ENCODE data around the gene PDE9A.

Gene PDE9A

DNA sequence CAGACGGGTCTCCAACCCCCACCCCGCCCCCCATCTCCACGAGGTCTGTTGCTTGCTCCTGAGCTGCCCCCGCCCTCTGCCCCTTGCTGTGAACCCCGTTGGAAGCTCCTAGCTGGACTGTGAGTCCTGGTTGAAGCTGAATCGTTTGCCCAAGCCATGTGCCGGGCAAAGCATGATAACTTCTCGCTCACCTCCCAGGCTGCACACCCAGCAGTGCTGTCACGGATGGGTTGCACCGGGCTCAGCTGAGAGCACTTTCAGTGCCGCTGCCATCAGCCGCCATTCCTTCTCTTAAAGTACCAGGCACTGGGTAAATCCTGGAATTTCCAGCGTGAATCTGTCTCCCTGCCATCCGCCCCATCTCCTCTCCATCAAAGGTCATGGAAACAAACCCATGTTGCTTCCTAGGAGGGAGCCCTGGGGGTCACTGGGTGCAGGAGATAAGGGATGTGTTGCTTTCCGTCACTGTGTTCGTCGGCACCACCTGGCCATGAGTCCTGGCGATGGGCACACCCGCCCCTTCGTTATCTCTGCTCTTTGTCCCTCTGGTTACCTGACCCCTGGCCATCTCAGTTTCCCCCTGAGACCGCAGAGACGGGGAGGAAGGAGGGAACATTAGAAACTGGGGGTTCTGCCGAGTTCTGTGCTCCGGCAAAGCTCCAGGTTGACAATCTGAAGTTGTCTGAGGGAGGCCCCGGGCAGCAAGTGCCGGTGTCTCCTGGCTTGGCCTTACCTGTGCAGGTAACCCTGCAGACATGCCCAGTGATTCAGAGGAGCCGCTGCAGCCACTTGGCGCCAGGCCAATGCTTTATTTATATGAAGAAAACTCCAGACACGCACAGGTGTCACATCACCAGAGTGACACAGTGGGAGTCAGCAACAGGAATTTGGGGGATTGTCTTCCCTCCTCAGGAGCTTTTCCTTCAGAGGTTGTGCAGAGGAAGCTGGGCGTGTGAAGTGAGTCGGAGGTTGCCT is 2.7 kb downstream of the PDE9A start:
- no peak for DNase-seq (ENCODE audit: low read depth in 2 of 2, low spot score in 1 of 2)

DNA sequence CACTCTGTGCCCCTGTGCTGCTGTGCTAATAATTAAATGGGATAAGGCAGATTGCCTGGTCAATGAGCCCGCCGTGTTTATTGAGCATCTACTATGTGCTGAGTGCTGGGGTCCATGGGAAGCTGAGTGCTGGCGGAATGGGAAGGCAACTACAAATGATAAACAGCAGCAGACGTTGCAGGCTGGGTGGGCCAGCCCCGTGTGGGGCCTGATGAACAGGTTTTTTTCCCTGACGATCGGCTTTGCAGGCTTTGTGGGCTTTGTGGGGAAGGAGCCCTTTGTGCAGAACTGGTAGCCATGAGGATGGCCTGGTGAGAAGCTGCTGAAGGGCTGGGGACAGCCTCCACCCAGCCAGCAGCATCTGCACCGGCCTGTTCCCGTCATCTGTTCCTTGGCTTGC is 3.5 kb downstream of the PDE9A start:
- DNase-seq (ENCODE audit: low read depth in 2 of 2, low spot score in 1 of 2) = no peak

DNA sequence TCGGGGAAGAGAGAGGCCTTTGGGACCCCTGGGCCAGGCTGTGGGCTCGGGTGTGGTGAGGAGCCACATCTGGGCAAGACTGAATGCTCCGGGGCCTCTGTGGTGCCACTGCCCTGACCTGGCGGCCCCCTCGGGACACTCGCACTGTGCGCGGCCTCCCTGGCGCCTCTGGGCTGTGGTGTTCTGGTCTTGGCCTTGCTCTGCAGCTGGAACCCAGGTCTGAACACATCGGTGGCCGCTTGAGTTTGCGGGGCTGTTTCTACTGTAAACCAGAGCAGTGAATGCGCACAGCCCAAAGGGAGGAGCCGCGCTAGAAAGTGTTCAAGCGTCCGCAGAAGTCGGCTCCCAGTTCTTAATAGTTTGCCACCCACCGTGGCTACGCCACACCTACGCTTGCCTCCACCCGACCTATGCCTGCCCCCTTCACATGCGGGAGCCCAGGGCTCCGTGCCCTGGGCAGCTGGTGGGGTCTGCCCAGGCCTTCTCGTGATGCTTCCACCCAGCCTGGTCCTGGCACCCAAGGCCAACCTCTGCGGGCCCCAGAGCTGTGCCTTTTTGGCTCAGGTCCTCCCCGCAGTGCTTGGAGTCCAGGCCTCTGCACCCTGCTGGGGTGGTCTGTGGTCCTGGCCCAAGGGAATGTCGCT is 4.4 kb downstream of the PDE9A start:
- DNase-seq (ENCODE audit: low read depth in 2 of 2, low spot score in 1 of 2) = no peak

DNA sequence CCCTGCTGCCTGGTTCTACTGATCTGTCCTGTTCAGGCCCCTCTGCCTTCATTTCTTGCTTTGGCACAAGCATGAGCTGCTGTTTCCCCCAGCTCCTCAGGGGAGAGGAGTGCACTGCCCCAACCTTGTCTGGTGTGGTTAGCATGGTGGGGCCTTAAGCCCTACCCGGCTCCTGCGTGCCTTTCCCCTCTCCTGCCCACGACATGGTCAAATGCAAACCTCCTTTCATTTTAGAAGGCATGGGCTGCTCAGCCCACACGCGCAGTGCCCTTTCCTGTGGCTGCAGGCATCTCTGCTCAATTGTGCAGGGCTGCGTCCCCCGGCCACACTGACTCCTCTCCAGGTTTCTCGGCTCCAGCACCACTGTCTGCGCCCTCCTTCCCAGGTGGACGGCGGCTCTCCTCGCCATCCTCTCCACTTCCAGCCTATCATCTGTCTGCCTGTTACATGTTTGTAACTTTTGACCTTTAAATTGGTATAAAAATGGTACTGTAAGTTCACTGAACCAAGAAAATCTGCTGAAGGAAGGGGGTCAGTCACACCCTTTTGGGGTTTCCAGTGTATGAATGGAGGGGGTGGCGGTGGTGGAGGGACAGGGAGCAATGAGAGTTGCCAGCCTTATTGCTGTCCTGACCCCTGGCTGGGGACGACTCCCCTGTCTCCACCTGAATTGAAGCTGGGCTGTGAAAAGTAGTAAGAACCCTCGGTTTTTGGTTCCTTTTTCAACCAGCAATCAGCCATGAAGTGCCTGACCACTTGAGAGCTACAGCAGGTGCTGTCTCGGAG is 5.1 kb downstream of the PDE9A start:
- no peak for DNase-seq (ENCODE audit: low read depth in 2 of 2, low spot score in 1 of 2)

DNA sequence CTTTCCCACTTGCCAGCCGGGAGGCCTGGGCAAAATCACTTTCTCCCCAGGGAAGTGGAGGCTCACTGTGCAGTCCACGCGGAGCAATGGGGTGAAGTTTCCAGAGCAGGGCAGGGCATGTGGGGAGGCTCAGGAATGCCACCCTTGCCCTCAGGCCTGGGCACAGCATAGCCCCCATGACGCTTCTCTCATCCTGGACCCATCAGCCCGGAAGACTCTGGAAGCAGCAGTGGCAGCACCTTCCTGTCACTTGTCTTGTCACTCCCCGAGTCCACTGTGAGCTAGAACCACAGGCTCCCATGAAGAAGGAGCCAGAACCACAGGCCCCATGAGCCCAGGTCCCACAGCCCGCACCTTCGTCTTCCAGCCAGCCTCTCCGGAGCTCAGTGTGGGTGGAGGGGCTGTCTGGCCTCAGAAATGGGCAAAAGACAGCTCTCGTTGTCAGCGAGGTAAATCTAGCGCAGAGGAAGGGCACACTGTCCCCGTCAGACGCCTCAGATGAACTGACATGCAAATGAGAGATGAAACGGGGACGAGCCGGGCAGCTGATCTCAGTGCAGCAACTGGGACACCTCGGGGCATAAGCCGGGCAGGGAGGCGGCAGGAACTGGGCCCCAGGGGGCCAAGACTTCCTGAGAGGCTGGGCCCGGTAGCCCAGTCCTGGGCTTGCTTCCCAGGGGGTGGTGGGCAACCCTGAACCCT is 6.1 kb downstream of the PDE9A start:
- no peak for DNase-seq (ENCODE audit: low read depth in 2 of 2, low spot score in 1 of 2)

DNA sequence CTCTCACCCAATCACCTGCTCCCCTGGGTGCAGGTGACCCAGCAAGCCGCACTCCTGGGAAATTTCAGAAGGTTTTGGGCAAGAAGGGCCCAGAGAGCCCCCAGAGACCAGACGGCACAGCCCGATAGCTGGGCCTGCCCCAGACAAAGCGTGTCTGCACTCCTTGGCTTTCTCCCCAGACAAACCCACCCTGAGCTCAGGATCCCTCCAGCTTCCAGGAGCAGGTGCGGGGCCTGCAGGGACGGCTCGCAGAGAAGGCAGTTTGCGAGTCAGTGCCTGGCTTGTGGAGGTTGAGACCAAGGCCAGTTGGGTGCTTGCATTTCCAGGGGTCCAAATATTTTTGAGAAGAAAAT is 6.7 kb downstream of the PDE9A start:
- DNase-seq (ENCODE audit: low read depth in 2 of 2, low spot score in 1 of 2) = no peak

DNA sequence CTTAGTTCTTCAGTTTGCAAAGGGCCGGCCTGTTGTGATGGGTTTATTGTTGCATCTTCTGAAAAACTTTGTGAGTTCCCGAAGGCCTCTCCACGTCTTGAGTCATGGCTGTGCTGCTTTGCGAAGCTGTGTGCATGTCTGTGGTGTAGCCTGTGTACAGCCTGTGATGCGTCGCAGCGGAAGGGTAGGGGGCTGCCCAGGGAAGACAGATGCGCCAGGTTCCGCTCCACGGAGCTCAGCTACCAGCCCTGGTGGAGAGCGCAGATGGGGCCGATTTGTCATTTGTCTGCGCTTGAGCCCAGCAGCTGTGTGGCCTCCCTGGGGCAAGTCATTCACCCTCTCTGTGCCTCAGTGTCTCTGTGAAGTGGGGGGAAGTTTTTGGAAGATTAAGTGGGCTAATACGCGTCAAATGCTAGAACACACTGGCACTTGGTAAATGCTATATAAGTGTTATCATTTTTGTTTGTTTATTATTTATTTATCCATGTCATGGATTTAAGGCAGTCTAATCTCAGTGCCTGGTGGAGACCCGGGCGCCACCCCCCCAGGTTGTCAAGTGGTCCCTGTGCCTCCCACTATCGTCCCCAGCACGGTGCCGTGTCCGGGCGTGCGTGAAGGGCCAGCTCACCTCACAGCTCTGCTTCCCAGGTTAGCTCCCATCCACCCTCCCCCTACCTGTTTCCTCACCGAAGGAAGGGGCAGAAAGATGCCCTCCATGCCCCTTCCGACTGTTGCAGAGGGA is 8.4 kb downstream of the PDE9A start:
- DNase-seq (ENCODE audit: low read depth in 2 of 2, low spot score in 1 of 2) = no peak

DNA sequence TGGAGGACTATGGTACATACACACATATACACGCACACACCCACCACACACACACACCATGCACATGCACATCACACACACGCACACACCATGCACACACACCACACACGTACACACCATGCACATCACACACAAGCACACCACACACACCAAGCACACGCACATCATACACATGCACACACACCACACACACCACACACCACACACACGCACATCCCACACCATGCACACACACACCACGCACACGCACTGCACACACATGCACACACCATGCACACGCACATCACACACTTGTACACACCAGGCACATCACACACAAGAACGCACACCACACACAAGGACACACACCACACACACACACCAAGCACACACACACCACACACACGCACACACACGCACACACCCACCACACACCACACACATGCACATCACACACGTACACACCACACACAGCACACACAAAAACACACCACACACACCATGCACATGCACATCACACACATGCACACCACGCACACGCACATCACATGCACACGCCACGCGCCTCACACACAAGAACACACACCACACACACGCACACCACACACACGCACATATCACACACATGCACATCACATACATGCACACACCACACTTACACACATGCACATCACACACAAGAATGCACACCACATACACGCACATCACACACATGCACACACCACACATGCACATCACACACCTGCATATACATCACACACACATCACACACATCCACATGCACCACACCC is 9.2 kb downstream of the PDE9A start:
- no peak for DNase-seq (ENCODE audit: low read depth in 2 of 2, low spot score in 1 of 2)

DNA sequence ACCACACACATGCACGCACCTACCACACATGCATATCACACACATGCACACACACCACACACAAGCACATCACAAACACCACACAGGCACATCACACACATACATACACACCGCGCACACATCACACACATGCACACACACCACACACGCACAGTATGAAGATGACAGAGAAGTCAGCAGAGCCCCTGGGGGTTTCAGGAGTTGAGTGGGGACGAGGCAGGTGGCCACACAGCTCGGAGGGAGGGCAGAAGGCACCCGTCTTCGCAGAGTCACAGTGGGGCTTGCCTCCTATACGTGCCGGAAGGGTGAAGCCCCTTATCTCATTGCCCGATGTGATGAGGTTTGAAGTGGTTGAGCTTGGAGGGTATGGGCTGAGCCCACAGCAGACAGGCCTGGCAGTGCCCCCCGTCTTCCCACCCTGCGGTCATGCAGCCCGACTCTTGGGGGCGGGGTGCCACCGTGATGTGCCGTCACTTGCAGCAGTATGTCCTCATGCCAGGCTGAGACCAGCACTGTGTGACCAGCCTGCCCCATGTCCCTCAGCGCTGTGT is 9.9 kb downstream of the PDE9A start:
- DNase-seq (ENCODE audit: low read depth in 2 of 2, low spot score in 1 of 2) = no peak

DNA sequence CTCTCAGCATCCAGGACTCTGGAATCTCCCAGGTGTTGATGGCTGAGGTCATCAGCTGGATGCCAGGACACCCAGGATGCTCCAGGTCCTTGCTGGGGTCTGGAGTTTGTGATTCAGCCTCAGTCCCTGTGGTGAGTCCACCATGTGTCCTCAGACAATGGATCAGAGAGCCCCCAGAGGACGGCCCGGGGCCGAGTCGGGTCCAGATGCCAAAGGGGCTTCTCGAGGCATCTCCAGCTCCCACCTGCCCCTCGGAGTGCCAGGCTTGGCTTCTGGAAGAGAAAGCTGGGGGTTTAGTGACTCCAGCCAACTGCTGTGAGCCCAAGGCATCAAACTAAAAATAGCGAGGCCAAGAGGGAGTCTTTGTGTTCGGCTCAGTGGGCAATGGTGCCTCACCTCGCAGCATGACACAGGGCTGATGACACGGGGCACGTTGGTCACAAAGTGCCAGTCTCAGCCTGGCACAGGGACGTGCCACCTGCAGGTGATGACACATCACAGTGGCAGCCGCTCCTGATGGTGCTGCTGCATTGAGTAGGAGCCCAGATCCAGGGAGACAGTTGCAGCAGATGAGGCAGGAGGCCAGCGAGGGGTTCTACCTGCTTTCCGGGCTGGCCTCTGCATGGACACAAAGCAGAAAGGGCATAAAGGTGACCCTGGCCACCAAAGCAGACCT is 10.6 kb downstream of the PDE9A start:
- no peak for DNase-seq (ENCODE audit: low read depth in 2 of 2, low spot score in 1 of 2)

DNA sequence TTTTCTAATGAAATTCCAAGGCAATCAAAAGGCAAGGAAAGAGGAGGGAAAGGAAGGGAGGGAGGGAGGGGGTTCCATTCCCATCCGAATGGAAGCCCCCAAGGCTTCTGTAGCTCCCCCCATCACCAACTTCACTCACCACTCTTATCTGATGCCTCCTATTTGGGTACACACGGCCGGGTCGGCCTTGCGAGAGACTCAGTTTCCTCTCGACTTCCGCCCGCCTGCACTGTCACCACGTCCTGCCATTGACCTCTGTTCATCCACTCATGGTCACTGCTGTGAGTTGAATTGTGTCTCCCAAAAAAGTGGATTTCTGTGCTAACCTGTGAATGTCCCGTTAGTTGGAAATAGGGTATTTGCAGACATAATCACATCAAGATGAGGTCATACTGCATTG is 11.2 kb downstream of the PDE9A start:
- no peak for DNase-seq (ENCODE audit: low read depth in 2 of 2, low spot score in 1 of 2)

DNA sequence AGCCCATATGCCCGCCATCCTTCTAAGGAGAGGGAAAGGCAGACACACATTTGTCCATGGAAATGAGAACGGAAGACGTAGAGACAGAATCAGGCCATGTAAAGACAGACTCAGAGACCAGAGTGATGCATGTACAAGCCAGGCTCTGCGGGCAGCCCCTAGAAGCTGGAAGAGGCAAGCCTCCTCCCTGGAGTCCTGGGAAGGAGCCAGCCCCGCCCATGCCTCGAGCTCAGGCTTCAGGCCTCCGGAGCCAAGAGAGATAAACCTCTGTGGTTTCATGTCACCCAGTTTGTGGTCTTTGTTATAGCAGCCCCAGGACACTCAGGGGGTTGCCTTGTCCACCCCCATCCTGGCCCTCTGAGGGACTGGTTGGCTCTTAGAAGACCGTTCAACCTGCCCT is 11.6 kb downstream of the PDE9A start:
- no peak for DNase-seq (ENCODE audit: low read depth in 2 of 2, low spot score in 1 of 2)

DNA sequence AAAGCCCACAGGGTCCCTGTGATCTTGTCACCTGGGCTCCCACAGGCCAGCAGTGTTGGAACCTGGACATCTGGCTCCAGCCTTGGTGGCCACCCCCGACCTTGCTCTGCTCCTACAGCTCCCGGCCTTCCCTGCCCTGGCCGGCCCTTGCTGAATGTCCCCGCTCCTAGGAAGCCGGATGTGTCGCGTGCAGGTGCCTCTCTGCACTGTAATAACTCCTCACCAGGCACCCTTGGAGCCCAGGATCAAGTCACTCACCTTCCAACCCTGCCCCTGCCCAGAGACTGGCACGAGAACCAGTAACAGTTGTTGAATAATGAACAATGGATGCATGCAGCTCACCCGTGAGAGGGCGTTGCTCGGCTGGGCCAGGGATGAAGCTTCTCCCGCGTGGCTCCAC is 12.1 kb downstream of the PDE9A start:
- no peak for DNase-seq (ENCODE audit: low read depth in 2 of 2, low spot score in 1 of 2)

DNA sequence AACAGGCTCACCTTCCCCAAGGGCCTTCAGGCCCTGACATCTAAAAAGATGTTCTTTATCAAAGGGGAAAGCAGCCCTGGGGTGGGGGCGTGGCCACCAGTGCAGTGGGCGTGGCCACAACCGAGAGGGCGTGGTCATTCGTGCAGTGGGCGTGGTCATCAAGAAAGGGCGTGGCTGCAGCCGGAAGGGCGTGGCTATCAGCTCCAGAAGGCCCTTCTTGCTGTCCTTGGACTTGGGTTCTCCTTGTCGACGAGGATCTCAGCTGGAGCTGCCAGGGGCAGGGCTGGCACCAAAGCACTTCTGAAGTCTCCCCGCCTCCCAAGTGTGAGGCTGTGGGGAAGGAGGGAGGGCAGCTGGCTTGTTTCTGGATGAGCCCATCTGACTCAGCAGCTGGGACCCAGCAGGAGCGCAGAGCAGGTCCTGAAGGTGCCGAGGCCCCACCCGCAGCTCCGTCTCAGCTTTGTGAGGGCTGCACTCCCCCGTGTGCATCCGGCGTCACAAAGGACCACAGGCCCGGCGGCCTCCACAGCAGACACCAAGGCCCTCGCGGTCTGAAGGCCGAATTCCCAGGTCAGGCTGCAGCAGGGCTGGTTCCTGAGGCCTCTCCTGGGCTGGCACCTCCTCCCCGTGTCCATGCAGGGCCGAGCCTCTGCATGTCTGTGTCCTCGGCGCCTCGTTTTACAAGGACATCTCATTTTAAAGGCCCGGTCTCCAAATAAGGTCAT is 12.8 kb downstream of the PDE9A start:
- DNase-seq (ENCODE audit: low read depth in 2 of 2, low spot score in 1 of 2) = no peak

DNA sequence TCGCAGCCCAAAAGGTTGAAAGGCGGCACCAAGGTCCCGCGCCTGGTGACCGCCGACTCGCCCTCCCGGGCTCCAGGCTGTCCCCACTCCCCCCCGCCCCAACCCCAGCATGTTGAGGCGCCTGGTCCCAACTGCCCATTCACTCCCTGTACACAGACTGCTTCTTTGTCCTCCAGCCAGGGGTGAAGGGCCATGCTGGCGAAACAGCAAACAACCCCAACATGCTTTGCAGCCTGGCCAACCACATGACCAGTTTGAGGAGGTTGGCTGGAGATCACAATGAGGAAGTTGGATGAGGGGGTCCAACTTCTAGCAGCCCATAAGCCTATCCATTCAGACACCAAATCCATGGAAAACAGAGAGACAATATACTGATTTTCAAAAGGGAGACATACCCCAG is 13.5 kb downstream of the PDE9A start:
- DNase-seq (ENCODE audit: low read depth in 2 of 2, low spot score in 1 of 2) = no peak

DNA sequence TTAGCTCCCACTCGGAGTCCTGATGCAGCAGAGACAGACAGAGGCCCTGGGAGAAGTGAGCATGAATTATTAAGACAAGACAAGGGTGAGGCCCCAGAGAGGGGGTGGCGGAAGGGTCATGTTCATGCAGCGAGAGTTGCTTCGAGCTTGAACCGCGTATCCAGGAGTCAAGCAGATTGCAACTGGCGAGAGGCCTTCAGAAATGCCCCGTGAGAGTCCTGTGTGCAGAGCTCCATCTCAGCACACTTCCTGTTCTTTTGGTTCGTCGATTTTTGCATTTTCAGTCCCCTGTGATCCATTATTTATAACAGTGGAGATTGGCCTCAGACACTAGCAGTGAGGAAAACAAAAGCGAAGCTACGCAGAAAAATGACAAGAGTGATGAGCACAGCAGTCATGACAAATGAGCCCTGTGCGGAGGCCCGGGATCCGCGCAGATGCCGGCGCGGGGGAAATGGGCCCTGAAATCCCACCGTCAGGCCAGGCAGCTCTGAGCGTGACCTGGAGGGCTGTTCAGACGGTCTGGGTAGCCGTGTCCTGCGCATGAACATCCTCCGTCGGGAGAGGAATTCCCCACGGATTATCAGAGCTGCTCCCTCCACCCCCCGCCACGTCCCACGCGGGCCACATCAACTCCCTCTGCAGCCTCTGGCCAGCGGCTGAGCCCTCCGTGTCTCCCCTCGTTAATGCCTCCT is 15.0 kb downstream of the PDE9A start:
- no peak for DNase-seq (ENCODE audit: low read depth in 2 of 2, low spot score in 1 of 2)

DNA sequence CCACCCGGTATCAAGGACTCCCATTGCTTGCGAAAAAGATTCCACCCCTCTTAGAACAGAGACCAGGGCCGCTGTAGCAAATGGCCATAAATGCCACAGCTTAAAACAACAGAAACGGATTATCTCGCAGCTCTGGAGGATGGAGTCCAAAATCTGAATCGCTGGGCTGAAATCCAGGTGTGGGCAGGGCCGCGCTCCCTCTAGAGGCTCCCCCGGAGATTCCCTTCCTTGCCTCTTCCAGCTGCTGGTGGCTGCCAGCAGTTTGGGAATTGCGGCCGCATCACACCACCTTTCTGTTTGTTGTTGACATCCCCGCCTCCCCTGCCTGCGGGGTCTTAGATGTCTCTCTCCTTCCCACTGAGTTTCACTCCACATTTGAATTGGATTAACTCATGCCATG is 15.6 kb downstream of the PDE9A start:
- no peak for DNase-seq (ENCODE audit: low read depth in 2 of 2, low spot score in 1 of 2)

Data from stimulated activated CD8-positive, alpha-beta memory T cell treated with anti-CD3 and anti-CD28 coated beads, Interleukin-4, amount 100 ng/mL, for 4 hours (primary cell).